Smooth muscle cell (in vitro differentiated cells): ENCODE measurements around the gene FBXW8. TPM values are rescaled to one million over a fixed set of nuclear protein-coding genes. Genes with fewer than 3 reads are reported as not detected.

Experiments used
- DNase-seq: peaks from one replicate; lab custom pipeline; 2025; ENCODE audit not compliant: unreplicated experiment; lab: John Stamatoyannopoulos, UW
- H2AFZ ChIP-seq: fragments of 200-600 bp; sonication (generic); 2 replicates; pipeline ENCODE4 v1.6.0; 2016; ENCODE audit warnings: antibody characterized with exemption, low read depth, mild to moderate bottlenecking
- H3F3A ChIP-seq: fragments of 200-600 bp; sonication (generic); 2 replicates; pipeline ENCODE4 v1.6.0; 2017; ENCODE audit warnings: antibody characterized with exemption, low read depth
- H3K27ac ChIP-seq: fragments of 200-600 bp; sonication (generic); 2 replicates; pipeline ENCODE4 v1.5.1; 2016; ENCODE audit warnings: low read depth, mild to moderate bottlenecking
- H3K27me3 ChIP-seq: fragments of 200-600 bp; sonication (generic); 2 replicates; pipeline ENCODE4 v1.6.1; 2016; ENCODE audit warnings: low read depth, mild to moderate bottlenecking
- H3K36me3 ChIP-seq: fragments of 200-600 bp; sonication (generic); 2 replicates; pipeline ENCODE4 v1.5.1; 2016; ENCODE audit warnings: low read depth
- H3K4me1 ChIP-seq: fragments of 200-600 bp; sonication (generic); 2 replicates; pipeline ENCODE4 v1.5.1; 2016; ENCODE audit warnings: low read depth
- H3K4me2 ChIP-seq: fragments of 200-600 bp; sonication (generic); 2 replicates; pipeline ENCODE4 v1.6.0; 2016; ENCODE audit warnings: mild to moderate bottlenecking
- H3K4me3 ChIP-seq: fragments of 200-600 bp; sonication (generic); 2 replicates; pipeline ENCODE4 v1.5.1; 2016; ENCODE audit warnings: mild to moderate bottlenecking
- H3K79me2 ChIP-seq: fragments of 200-600 bp; sonication (generic); 2 replicates; pipeline ENCODE4 v1.6.0; 2016; ENCODE audit warnings: low read depth, mild to moderate bottlenecking
- H3K9ac ChIP-seq: fragments of 200-600 bp; sonication (generic); 2 replicates; pipeline ENCODE4 v1.6.0; 2016; ENCODE audit warnings: low read depth
- H3K9me3 ChIP-seq: fragments of 200-600 bp; sonication (generic); replicated peaks from 2 replicates; pipeline ENCODE4 v1.5.1; 2016; ENCODE audit warnings: low read depth
- H4K20me1 ChIP-seq: fragments of 200-600 bp; sonication (generic); 2 replicates; pipeline ENCODE4 v1.6.0; 2016; ENCODE audit warnings: low read depth
- WGBS: methylation state at CpG from one replicate; pipeline ENCODE4 v1.1.7; 2016; ENCODE audit warnings: low lambda C conversion rate; 5-methylcytosine and 5-hydroxymethylcytosine counted together
- polyA plus RNA-seq: library from polyadenylated mRNA; unstranded; fragments of >200 nt; fragmentation: Nextera tagmentation; extraction: Ambion mirVana; gene quantifications from 2 replicates; pipeline ENCODE4 v1.2.1, GENCODE V29; 2016
- total RNA-seq: library from RNA; depleted of rRNA; stranded (reverse); fragments of >200 nt; gene quantifications from 2 replicates; pipeline ENCODE4 v1.2.3, GENCODE V29; 2014
- TF ChIP-seq, protein P1 (sequence below): fragments of 200-600 bp; sonication (generic); IDR thresholded peaks from 2 replicates; pipeline ENCODE4 v1.5.1; 2017; ENCODE audit warnings: borderline replicate concordance, mild to moderate bottlenecking, antibody characterized with exemption; ENCODE audit not compliant: insufficient read depth, poor library complexity, severe bottlenecking

The FBXW8 gene
- total and polyA plus RNA-seq, 2 experiments from 2014 or later: 16.9 to 18.3 TPM

DNA sequence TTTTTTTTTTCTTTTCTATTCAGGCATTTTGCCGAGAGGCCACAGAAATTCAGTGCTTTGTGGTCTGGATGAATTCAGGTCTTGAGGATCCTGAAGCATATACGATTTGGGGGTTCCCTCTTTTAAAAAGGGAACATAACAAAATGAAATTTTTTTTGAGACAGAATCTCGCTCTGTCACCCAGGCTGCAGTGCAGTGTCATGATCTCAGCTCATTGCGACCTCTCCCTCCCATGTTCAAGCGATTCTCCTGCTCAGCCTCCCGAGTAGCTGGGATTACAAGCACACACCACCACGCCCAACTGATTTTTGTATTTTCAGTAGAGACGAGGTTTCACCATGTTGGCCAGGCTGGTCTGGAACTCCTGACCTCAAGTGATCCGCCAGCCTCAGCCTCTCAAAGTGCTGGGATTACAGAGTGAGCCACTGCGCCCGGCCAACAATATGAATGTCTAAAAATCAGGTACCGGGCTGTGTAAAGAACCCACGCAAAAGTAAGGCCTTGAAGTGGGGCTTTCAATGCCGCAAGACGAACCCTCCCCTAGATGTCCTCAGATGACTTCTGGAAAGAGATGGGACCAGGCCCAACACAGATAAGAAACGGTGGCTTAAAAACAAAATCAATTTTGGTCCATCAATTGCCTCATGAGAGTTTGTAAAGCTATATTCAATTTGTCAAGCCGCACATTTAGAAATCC, 158.5 kb downstream of the FBXW8 start:
- no peak overlapping the region for H3K4me3 ChIP-seq
- H3K9me3 ChIP-seq: no peaks in the 10 kb centered on the region
- no peak overlapping the region for H3K9ac ChIP-seq
- WGBS: 92% methylated on average over 17 of the region's 17 CpGs
- TF ChIP-seq, protein P1, sequence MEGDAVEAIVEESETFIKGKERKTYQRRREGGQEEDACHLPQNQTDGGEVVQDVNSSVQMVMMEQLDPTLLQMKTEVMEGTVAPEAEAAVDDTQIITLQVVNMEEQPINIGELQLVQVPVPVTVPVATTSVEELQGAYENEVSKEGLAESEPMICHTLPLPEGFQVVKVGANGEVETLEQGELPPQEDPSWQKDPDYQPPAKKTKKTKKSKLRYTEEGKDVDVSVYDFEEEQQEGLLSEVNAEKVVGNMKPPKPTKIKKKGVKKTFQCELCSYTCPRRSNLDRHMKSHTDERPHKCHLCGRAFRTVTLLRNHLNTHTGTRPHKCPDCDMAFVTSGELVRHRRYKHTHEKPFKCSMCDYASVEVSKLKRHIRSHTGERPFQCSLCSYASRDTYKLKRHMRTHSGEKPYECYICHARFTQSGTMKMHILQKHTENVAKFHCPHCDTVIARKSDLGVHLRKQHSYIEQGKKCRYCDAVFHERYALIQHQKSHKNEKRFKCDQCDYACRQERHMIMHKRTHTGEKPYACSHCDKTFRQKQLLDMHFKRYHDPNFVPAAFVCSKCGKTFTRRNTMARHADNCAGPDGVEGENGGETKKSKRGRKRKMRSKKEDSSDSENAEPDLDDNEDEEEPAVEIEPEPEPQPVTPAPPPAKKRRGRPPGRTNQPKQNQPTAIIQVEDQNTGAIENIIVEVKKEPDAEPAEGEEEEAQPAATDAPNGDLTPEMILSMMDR: no peak
- no peaks in the 10 kb centered on the region for H4K20me1 ChIP-seq
- H3K27me3 ChIP-seq: no peaks in the 10 kb centered on the region
- no peaks in the 10 kb centered on the region for H3K4me1 ChIP-seq
- H2AFZ ChIP-seq: no peak overlapping the region
- no peaks in the 10 kb centered on the region for H3K79me2 ChIP-seq
- no peak overlapping the region for H3K4me2 ChIP-seq
- no peak overlapping the region for H3K27ac ChIP-seq
- no peaks in the 10 kb centered on the region for H3F3A ChIP-seq
- no peak for DNase-seq
- no peaks in the 10 kb centered on the region for H3K36me3 ChIP-seq

DNA sequence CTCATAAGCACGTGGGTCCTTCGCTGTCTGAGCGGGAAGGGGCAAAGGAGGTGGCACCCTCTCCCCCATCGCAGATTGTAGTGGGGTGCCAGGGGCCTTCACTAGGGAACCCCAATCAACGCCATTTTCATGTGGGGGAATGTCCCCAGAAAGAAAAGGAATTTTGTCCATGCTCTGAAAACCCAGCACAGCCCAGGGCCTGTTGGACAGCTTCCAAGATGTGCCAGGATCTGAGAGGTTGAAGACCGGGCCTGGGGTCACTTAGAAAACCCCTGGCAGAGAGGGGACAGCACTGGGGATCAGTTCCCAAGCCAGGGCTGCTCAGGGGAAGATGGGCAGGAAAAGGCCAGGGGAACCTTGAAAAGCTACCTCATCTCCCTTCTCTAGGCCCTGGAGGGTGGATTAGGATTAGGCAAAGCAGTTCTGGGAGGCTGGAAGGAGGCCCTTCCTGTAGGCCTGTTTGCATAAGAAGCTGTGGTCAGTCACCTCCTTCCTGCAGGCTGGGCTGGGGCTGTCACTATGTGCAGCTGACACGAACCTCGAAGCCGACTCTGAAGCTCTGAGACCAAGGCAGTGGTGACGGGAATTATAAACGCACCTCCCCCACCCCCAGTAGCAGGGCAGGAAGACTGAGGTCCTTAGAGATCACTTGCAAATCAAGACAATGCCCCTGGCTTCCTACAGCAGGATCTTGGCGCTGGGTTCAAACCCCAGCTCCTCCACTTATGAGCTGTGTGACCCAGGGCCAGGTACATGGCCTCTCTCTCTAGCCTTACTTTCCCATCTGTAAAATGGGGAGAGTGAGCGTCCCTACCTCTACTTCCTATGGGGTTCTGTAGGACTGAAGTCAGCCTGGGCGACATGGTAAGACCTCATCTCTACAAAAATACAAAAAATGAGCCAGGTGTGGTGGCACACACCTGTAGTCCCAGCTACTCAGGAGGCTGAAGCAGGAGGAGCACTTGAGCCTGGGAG, 159.5 kb downstream of the FBXW8 start:
- Histone ChIP-seq H3K27me3 (no peaks in the 10 kb centered on the region), H3K36me3 (no peaks in the 10 kb centered on the region), H3K4me2 (no peak overlapping the region), H3K4me3 (no peak overlapping the region), H3K4me1 (no peaks in the 10 kb centered on the region), H4K20me1 (no peaks in the 10 kb centered on the region), H3K9ac (no peak overlapping the region), H3K27ac (no peak overlapping the region), H3K79me2 (no peaks in the 10 kb centered on the region), H3F3A (no peaks in the 10 kb centered on the region), H3K9me3 (no peaks in the 10 kb centered on the region), H2AFZ (no peak overlapping the region)
- 71% methylated on average over 14 of the region's 14 CpGs for WGBS
- TF ChIP-seq, protein P1: no peak
- DNase-seq: no peak

DNA sequence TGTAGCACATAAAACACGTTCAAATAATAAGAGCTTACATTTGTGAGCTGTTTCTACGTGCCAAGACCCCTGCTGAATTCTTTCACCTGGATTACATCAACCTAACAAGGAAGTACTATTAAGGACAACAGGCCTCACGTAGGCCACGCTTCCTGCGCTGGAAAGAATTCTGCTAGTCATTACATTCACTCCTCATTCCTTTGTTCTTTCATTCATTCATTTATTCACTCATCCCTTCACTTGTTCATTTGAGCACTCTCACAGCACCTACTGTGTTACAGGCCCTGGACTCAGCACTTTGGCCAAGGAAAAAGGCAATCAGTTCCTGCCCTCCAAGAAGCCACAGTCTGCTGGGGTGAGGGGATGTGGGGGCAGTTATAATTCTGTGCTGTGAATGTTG, 160.3 kb downstream of the FBXW8 start:
- no peak for DNase-seq
- no peaks in the 10 kb centered on the region for H3K4me1 ChIP-seq
- no peaks in the 10 kb centered on the region for H3K27me3 ChIP-seq
- H3K4me2 ChIP-seq: no peak overlapping the region
- no peak overlapping the region for H3K9ac ChIP-seq
- H2AFZ ChIP-seq: no peak overlapping the region
- H3K79me2 ChIP-seq: no peaks in the 10 kb centered on the region
- no peaks in the 10 kb centered on the region for H4K20me1 ChIP-seq
- WGBS: 93% methylated on average over 5 of the region's 5 CpGs
- H3K36me3 ChIP-seq: no peaks in the 10 kb centered on the region
- H3K27ac ChIP-seq: no peak overlapping the region
- no peaks in the 10 kb centered on the region for H3F3A ChIP-seq
- TF ChIP-seq, protein P1: no peak
- no peak overlapping the region for H3K4me3 ChIP-seq
- H3K9me3 ChIP-seq: no peaks in the 10 kb centered on the region
